HFFc6 (cell line): ENCODE data around the gene VAMP3. TPM values are rescaled to one million over a fixed set of nuclear protein-coding genes. Genes with fewer than 3 reads are reported as not detected.
A peak's percentile ranks its signal among the peaks of the same experiment; 100 is the strongest.

Experiments
- DNase-seq: peaks from one replicate; pipeline ENCODE4 v3.0.0-alpha.2; 2018
- H3K27ac Mint-ChIP-seq: 2 replicates; pipeline ENCODE4 v1.8.0; 2020; ENCODE audit warnings: mild to moderate bottlenecking, mixed read lengths
- H3K27me3 Mint-ChIP-seq: 2 replicates; pipeline ENCODE4 v1.8.0; 2021; ENCODE audit warnings: mild to moderate bottlenecking, moderate library complexity, mixed read lengths; ENCODE audit not compliant: insufficient read depth
- H3K36me3 Mint-ChIP-seq: 2 replicates; pipeline ENCODE4 v1.8.0; 2021; ENCODE audit warnings: low read depth, mixed read lengths
- H3K4me1 Mint-ChIP-seq: 2 replicates; pipeline ENCODE4 v1.8.0; 2020; ENCODE audit warnings: low read depth, mixed read lengths
- H3K4me3 Mint-ChIP-seq: 2 replicates; pipeline ENCODE4 v1.8.0; 2020; ENCODE audit warnings: mild to moderate bottlenecking, moderate library complexity, mixed read lengths
- H3K9me3 Mint-ChIP-seq: 2 replicates; pipeline ENCODE4 v1.8.0; 2020; ENCODE audit warnings: mild to moderate bottlenecking, mixed read lengths
- total RNA-seq, 6 experiments: library from RNA; stranded (reverse); fragmentation: NEBNext Ultra II Directional; extraction: Animal tissue kit (Norgen Biotek cat#: 25700); gene quantifications; 2 replicates in 1 of 6; 3 replicates in 5 of 6; pipeline ENCODE4 v1.2.3, GENCODE V29; 2021
- TF ChIP-seq, protein P1 (sequence below): fragments of 200-600 bp; sonication (generic); IDR thresholded peaks from 2 replicates; pipeline ENCODE4 v1.5.0; 2021; ENCODE audit warnings: antibody characterized with exemption, mild to moderate bottlenecking

VAMP3 gene
- total RNA-seq, 6 experiments from 2014 or later, result 138 to 179 (median 163) TPM

DNA sequence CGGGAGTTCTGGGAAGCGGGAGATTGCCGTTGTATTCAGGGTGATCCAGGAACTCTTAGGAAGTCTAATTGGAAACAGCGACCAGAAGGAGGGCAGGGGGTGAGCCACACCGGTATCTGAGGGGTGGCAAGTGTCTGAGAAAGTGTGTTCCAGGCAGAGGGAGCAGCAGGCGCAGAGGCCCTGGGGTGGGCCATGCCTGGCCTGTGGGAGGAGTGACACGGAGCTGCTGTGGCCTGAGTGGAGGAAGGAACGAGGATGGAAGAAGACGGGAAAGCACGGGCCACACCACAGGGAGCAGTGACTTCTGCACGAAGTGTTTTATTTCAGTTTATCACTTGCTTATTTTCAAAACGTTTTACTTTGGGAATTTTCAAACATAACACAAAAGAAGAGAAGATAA is 24.3 kb downstream of the VAMP3 start:
- no peak for DNase-seq
- peaks cover 11% of the 10 kb centered on the region for H3K9me3 Mint-ChIP-seq
- TF ChIP-seq, protein P1, sequence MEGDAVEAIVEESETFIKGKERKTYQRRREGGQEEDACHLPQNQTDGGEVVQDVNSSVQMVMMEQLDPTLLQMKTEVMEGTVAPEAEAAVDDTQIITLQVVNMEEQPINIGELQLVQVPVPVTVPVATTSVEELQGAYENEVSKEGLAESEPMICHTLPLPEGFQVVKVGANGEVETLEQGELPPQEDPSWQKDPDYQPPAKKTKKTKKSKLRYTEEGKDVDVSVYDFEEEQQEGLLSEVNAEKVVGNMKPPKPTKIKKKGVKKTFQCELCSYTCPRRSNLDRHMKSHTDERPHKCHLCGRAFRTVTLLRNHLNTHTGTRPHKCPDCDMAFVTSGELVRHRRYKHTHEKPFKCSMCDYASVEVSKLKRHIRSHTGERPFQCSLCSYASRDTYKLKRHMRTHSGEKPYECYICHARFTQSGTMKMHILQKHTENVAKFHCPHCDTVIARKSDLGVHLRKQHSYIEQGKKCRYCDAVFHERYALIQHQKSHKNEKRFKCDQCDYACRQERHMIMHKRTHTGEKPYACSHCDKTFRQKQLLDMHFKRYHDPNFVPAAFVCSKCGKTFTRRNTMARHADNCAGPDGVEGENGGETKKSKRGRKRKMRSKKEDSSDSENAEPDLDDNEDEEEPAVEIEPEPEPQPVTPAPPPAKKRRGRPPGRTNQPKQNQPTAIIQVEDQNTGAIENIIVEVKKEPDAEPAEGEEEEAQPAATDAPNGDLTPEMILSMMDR, result no peak
- no peak overlapping the region for H3K27ac Mint-ChIP-seq
- peaks cover 29% of the 10 kb centered on the region for H3K36me3 Mint-ChIP-seq
- H3K27me3 Mint-ChIP-seq, result no peaks in the 10 kb centered on the region
- H3K4me1 Mint-ChIP-seq, result no peaks in the 10 kb centered on the region
- H3K4me3 Mint-ChIP-seq, result no peak overlapping the region

DNA sequence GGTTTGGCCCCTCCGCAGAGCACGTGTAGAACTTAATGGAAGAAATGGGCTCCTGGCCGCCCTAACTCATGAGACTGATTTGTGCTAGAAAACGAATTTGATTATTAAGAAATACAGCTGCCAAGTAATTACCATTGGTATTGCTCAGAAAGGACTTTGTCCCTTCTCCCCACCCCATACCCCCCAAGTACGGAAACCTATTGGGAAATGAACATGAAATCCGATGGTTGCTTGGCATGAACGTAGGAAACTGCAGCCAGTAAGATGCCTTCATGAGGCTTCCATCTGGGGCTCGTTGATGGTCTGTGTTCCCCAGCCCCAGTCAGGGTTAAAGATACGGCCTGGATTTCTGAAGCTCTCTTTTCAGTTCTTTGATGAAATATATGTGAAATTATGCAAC is 34.4 kb downstream of the VAMP3 start:
- no peak for DNase-seq

DNA sequence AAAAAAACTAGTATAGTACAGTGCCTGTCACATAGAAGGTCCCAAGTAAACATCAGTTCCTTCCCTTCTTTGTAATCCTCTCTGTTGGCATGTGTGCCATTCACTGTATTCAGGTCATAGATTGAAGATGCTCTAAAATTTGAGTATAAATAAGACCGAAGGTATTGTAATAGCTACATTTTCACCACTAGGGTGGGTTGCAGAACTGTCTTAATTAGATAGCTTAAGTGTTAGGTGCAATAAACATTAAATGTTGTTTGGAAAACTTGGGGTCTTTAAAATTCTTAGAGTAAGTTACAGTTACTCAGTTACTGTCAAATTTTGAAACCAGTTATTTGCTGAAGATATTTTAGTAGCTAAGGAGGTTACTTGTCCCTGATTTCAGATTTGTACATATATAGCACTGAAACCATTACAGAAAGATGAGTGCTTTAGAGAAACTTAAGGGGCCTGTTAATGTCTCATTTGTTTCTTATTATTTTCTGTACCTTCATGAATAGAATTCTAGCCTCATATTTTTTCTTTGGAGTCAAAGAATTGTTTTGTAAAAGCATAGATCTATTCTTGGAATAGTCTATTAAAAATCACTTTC is 37.3 kb downstream of the VAMP3 start:
- Mint-ChIP-seq H3K9me3 (peaks cover 6% of the 10 kb centered on the region), H3K4me3 (no peak overlapping the region), H3K4me1 (peaks cover 11% of the 10 kb centered on the region), H3K36me3 (peaks cover 18% of the 10 kb centered on the region), H3K27ac (no peak overlapping the region), H3K27me3 (no peaks in the 10 kb centered on the region)
- peak; percentile 7 for DNase-seq
- TF ChIP-seq, protein P1, result peak; percentile 80

More for the DNA sequence above, 34.4 kb downstream of the VAMP3 start:
- H3K27ac Mint-ChIP-seq, result no peak overlapping the region
- no peaks in the 10 kb centered on the region for H3K9me3 Mint-ChIP-seq
- H3K36me3 Mint-ChIP-seq, result no peaks in the 10 kb centered on the region; the same call in 1 of the 2 replicates
- peaks cover 2% of the 10 kb centered on the region; the same call in 1 of the 2 replicates for H3K27me3 Mint-ChIP-seq
- TF ChIP-seq, protein P1, result no peak
- no peak overlapping the region for H3K4me3 Mint-ChIP-seq
- H3K4me1 Mint-ChIP-seq, result peaks cover 10% of the 10 kb centered on the region

DNA sequence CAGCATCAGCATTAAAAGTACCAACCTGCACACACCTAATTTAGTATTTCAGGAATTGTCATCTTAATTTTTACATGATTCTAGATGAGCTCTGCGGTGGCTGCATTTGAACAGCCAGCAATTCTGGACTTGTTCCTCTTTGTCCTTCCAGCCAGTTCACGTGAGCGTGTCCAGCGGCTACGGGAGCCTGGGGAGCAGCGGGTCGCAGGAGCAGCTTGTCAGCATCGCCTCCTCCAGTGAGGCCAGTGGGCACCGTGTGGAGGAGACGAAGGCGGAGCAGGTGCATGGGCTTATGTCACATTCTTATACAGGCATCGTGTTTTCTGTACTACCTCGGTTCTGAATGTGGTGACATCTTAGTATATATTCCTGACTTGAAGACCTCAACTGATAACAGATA is 38.6 kb downstream of the VAMP3 start:
- H3K4me1 Mint-ChIP-seq, result peaks cover 11% of the 10 kb centered on the region
- no peak for DNase-seq
- H3K9me3 Mint-ChIP-seq, result peaks cover 16% of the 10 kb centered on the region
- H3K4me3 Mint-ChIP-seq, result no peak overlapping the region
- TF ChIP-seq, protein P1, result no peak
- 0 out of 2 replicates have a peak overlapping the region, but pooled peaks have one; percentile 26 for H3K27ac Mint-ChIP-seq
- H3K36me3 Mint-ChIP-seq, result peaks cover 30% of the 10 kb centered on the region
- H3K27me3 Mint-ChIP-seq, result no peaks in the 10 kb centered on the region

DNA sequence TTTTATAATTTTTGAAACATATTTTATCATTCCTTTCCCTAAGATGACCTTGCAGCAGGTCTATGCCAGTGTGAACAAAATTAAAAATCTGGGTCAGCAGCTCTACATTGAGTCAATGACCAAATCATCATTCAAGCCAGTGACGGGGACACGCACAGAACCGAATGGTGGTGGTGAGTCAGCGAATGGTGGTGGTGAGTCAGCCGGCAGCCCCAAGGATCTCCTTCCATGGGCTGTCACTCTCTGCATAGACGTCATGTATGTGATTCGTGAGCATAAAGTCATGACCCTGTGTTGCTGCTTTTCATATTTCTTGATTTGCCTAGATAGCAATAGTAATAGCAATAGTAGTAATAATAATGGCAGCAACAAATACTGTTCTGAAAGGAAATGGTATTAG is 39.3 kb downstream of the VAMP3 start:
- no peak overlapping the region for H3K4me3 Mint-ChIP-seq

More for the DNA sequence above, 39.3 kb downstream of the VAMP3 start:
- Mint-ChIP-seq H3K4me1 (peaks cover 11% of the 10 kb centered on the region), H3K27ac (no peak overlapping the region), H3K36me3 (peaks cover 34% of the 10 kb centered on the region), H3K27me3 (no peaks in the 10 kb centered on the region), H3K9me3 (peaks cover 16% of the 10 kb centered on the region)
- TF ChIP-seq, protein P1, result no peak
- peak; percentile 86 for DNase-seq
